Type B pancreatic cell (in vitro differentiated cells): Measurements from ENCODE around the gene SMG6. TPM values are rescaled to one million over a fixed set of nuclear protein-coding genes. Genes with fewer than 3 reads are reported as not detected.
"Not testable (repeated sequence)": the region's sequence is repeated elsewhere in the genome, so short reads cannot be mapped to it uniquely, and the experiment has no call there.

ENCODE experiments used
- DNase-seq: peaks from one replicate; pipeline ENCODE4 v3.0.0; 2021; ENCODE audit warnings: mixed read lengths; ENCODE audit not compliant: unreplicated experiment; ENCODE audit errors: extremely low spot score
- H3K27ac Mint-ChIP-seq: 2 replicates; pipeline ENCODE4 v1.8.0; 2021; ENCODE audit warnings: mild to moderate bottlenecking, mixed read lengths
- H3K27me3 Mint-ChIP-seq: 2 replicates; pipeline ENCODE4 v1.8.0; 2021; ENCODE audit warnings: mixed read lengths
- H3K36me3 Mint-ChIP-seq: 2 replicates; pipeline ENCODE4 v1.8.0; 2021; ENCODE audit warnings: mixed read lengths
- H3K4me1 Mint-ChIP-seq: one replicate; pipeline ENCODE4 v1.8.0; 2021; ENCODE audit warnings: mixed read lengths; ENCODE audit not compliant: unreplicated experiment
- H3K4me3 Mint-ChIP-seq: 2 replicates; pipeline ENCODE4 v1.8.0; 2021; ENCODE audit warnings: mild to moderate bottlenecking, mixed read lengths
- H3K9me3 Mint-ChIP-seq: 2 replicates; pipeline ENCODE4 v1.8.0; 2021; ENCODE audit warnings: mixed read lengths
- total RNA-seq: library from RNA; stranded (reverse); gene quantifications from 2 replicates; pipeline ENCODE4 v1.2.1, GENCODE V29; 2021; ENCODE audit warnings: low replicate concordance
- TF ChIP-seq, protein P1 (sequence below): fragments of 200-600 bp; sonication (generic); conservative IDR thresholded peaks from 2 replicates; pipeline ENCODE4 v1.5.0; 2021; ENCODE audit warnings: antibody characterized with exemption, mild to moderate bottlenecking

SMG6 gene
- total RNA-seq, 1 donor from 2014 or later, result 39.0 TPM

DNA sequence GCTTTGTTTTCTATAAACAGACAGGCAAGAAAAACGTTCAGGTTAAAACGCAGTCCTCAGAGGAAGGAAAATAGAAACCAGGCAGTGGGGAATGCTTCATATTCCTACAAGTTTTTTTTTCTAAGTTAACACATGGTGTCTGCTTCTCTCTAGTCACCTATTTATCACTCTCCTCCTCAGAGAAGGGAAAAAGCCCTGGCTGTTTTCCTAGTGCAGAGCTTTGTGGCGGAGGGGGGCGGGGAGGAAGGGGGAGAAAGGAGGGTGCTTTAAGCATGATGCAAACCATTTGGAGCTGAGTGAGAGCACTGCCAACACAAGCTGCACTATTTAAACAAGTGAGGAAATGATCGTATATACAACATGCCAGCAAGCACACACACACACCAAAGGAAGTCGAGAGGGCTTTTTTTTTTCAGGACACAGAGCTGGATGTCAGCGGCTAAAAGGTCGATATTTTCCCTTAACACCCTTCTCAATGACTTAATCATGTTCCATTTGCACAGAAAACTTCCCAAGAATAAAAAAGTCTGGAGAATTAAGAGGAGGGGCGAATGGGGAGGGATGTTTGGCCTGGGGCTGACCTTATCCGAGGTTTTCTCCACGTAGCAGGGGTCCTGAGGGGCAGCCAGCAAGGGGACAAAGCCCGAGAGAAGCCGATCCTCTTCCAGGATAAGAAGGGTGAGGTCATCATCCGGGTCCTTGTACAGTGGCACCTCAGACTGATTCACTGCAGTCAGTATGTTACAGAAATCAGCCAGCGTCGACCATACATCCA is 131.3 kb downstream of the SMG6 start:
- TF ChIP-seq, protein P1, sequence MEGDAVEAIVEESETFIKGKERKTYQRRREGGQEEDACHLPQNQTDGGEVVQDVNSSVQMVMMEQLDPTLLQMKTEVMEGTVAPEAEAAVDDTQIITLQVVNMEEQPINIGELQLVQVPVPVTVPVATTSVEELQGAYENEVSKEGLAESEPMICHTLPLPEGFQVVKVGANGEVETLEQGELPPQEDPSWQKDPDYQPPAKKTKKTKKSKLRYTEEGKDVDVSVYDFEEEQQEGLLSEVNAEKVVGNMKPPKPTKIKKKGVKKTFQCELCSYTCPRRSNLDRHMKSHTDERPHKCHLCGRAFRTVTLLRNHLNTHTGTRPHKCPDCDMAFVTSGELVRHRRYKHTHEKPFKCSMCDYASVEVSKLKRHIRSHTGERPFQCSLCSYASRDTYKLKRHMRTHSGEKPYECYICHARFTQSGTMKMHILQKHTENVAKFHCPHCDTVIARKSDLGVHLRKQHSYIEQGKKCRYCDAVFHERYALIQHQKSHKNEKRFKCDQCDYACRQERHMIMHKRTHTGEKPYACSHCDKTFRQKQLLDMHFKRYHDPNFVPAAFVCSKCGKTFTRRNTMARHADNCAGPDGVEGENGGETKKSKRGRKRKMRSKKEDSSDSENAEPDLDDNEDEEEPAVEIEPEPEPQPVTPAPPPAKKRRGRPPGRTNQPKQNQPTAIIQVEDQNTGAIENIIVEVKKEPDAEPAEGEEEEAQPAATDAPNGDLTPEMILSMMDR, result no peak
- no peak for DNase-seq
- H3K4me1 Mint-ChIP-seq, result peaks cover 54% of the 10 kb centered on the region

DNA sequence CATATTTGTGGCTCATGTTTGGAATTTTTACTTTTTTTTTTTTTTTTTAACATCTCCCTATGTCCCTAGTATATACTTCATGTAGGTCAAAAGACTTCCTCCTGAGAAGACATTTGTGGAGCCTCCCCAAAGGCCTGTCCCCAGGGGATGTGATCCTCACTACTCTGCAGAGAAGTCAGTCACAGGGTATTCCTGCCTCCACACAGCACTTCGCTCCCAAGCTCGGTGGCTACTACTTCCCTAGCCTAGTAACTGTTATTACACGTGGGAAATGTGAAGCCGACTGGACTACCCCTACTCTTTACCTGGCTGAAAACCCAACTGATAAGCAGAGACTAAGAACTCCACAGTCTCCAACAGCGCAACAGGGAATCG is 131.9 kb downstream of the SMG6 start:
- TF ChIP-seq, protein P1, result no peak
- peaks cover 17% of the 10 kb centered on the region for H3K36me3 Mint-ChIP-seq
- H3K27me3 Mint-ChIP-seq, result no peaks in the 10 kb centered on the region
- peak overlapping the region; percentile 78 for H3K27ac Mint-ChIP-seq
- DNase-seq, result no peak
- peak overlapping the region; percentile 65 for H3K4me3 Mint-ChIP-seq
- peaks cover 51% of the 10 kb centered on the region for H3K4me1 Mint-ChIP-seq
- no peaks in the 10 kb centered on the region for H3K9me3 Mint-ChIP-seq

More for the DNA sequence above, 131.3 kb downstream of the SMG6 start:
- H3K36me3 Mint-ChIP-seq, result peaks cover 15% of the 10 kb centered on the region
- peak overlapping the region; percentile 65 for H3K4me3 Mint-ChIP-seq
- H3K9me3 Mint-ChIP-seq, result no peaks in the 10 kb centered on the region
- H3K27me3 Mint-ChIP-seq, result no peaks in the 10 kb centered on the region
- H3K27ac Mint-ChIP-seq, result peak overlapping the region; percentile 78

DNA sequence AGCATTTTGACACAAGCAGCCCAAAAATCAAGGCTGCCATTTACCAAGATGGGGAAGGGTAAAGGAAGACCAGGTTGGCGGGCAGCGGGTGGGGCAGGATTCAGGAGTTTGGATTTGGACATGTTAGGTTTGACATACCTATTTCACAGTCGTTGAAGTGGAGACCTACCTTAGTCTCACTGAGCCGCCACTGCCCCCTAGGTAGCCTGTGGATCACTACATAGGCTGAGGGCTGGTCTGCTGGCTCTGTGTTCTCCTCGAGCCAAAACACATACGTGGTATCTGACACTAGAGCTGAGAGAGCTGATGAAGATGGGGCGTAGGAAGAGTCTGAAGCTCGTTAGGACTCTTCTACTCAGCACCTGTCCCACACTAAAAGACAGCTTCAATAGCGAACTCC is 133.6 kb downstream of the SMG6 start:
- no peak for DNase-seq
- H3K27me3 Mint-ChIP-seq, result no peaks in the 10 kb centered on the region
- H3K9me3 Mint-ChIP-seq, result no peaks in the 10 kb centered on the region
- peaks cover 17% of the 10 kb centered on the region for H3K36me3 Mint-ChIP-seq
- TF ChIP-seq, protein P1, result peak; percentile 25
- no peak overlapping the region for H3K27ac Mint-ChIP-seq
- no peak overlapping the region for H3K4me3 Mint-ChIP-seq
- peaks cover 37% of the 10 kb centered on the region for H3K4me1 Mint-ChIP-seq

DNA sequence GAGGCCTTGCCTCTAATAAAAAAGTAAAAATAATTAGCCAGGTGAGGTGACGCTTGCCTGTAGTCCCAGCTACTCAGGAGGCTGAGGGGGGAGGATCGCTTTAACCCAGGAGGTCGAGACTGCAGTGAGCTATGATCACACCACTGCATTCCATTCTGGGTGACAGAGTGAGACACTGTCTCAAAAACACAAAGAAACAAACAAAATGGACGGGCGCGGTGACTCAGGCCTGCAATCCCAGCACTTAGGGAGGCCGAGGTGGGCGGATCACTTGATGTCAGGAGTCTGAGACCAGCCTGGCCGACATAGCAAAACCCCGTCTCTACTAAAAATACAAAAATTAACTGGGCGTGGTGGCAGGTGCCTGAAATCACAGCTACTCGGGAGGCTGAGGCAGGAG is 137.9 kb downstream of the SMG6 start:
- not testable (repeated sequence) for H3K4me3 Mint-ChIP-seq, H3K9me3 Mint-ChIP-seq, H3K4me1 Mint-ChIP-seq, H3K27me3 Mint-ChIP-seq, DNase-seq, H3K27ac Mint-ChIP-seq
- H3K36me3 Mint-ChIP-seq, result peaks cover 17% of the 10 kb centered on the region

DNA sequence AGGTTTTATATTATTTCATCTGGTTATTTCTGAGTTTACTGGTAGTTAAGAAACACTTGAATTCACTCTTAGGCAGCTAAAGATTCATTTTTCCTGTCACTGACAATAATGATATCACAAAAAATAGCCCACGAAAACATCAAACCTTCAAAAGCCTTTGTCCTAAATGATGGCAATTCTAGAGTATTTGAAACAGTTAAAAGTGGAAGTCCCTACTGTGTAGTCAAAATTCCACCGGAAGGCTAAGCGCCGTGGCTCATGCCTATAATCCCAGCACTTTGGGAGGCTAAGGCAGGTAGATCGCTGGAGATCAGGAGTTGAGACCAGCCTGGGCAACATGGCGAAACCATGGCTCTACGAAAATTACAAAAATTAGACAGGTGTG is 145.2 kb downstream of the SMG6 start:
- Mint-ChIP-seq H3K4me3 (no peak overlapping the region), H3K4me1 (peaks cover 12% of the 10 kb centered on the region), H3K27ac (peak overlapping the region; percentile 13), H3K9me3 (no peaks in the 10 kb centered on the region), H3K36me3 (peaks cover 26% of the 10 kb centered on the region), H3K27me3 (no peaks in the 10 kb centered on the region)
- DNase-seq, result no peak
- TF ChIP-seq, protein P1, result no peak

DNA sequence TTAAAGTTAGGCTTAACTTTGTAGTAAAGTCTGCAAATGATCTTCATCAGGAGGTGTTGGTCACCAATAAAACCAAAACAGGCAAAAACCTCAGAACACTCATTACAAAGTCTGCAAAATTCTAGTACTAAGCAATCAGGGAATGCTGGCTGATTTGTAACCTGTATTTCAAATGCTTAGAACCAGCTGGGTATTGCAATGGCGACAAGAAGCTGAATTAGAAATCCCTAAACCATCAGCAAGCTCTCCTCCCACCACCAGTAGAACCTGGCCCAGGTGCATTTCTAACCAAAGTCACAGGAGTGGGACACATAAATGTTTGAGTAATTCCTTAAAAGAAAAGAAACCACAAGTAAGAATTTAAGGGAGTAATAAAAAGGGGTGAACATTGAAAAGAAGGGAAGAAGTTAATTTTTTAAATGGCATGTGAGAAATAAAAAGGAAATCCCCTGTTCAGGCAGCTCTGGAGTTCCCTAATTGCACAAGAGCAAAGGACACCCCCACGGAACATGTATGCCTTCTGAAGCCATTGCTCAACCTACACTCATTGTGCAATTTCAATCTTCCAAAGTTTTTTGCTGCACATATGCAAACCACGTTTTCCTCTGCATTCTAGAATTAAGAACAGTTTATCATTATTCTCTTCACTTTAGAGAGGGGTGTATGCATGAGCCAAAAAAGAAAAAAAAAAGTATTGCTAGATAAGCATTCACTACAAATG is 145.8 kb downstream of the SMG6 start:
- no peak for DNase-seq
- H3K4me3 Mint-ChIP-seq, result no peak overlapping the region
- no peaks in the 10 kb centered on the region for H3K27me3 Mint-ChIP-seq
- H3K9me3 Mint-ChIP-seq, result no peaks in the 10 kb centered on the region
- H3K27ac Mint-ChIP-seq, result peak overlapping the region; percentile 13
- peaks cover 12% of the 10 kb centered on the region for H3K4me1 Mint-ChIP-seq
- peaks cover 32% of the 10 kb centered on the region for H3K36me3 Mint-ChIP-seq
- TF ChIP-seq, protein P1, result no peak
